ENCODE results near the gene ZNRF1.
"Not testable (repeated sequence)": the region's sequence is repeated elsewhere in the genome, so short reads cannot be mapped to it uniquely, and the experiment has no call there.

Gene ZNRF1

GRCh38 chr16:75079346-75079926 lies 80.6 kb downstream of the ZNRF1 start:
- no peak for DNase-seq (ENCODE audit: low spot score)

- no peak for DNase-seq (ENCODE audit: low spot score)
Observed at GRCh38 chr16:75080205-75081029, 81.6 kb downstream of the ZNRF1 start.

GRCh38 chr16:75081179-75081859 lies 82.5 kb downstream of the ZNRF1 start:
- DNase-seq (ENCODE audit: low spot score): no peak

- no peak for DNase-seq (ENCODE audit: low spot score)
Observed at GRCh38 chr16:75083813-75084212, 85.0 kb downstream of the ZNRF1 start.

- no peak for DNase-seq (ENCODE audit: low spot score)
Observed at GRCh38 chr16:75085556-75085955, 86.7 kb downstream of the ZNRF1 start.

- DNase-seq (ENCODE audit: low spot score): no peak
Observed at GRCh38 chr16:75086281-75086680, 87.5 kb downstream of the ZNRF1 start.

- DNase-seq (ENCODE audit: low spot score): no peak
Observed at GRCh38 chr16:75086688-75087374, 88.0 kb downstream of the ZNRF1 start.

- DNase-seq (ENCODE audit: low spot score): peak; percentile 78
Observed at GRCh38 chr16:75087375-75087979, 88.7 kb downstream of the ZNRF1 start.

GRCh38 chr16:75088216-75088615 lies 89.4 kb downstream of the ZNRF1 start:
- DNase-seq (ENCODE audit: low spot score): no peak

- no peak for DNase-seq (ENCODE audit: low spot score)
Observed at GRCh38 chr16:75088934-75089333, 90.1 kb downstream of the ZNRF1 start.

GRCh38 chr16:75089486-75090202 lies 90.8 kb downstream of the ZNRF1 start:
- no peak for DNase-seq (ENCODE audit: low spot score)

GRCh38 chr16:75090899-75091298 lies 92.1 kb downstream of the ZNRF1 start:
- DNase-seq (ENCODE audit: low spot score): not testable (repeated sequence)

- not testable (repeated sequence) for DNase-seq (ENCODE audit: low spot score)
Observed at GRCh38 chr16:75091619-75092018, 92.8 kb downstream of the ZNRF1 start.

- DNase-seq (ENCODE audit: low spot score): no peak
Observed at GRCh38 chr16:75092777-75093176, 94.0 kb downstream of the ZNRF1 start.

GRCh38 chr16:75093598-75094540 lies 95.0 kb downstream of the ZNRF1 start:
- DNase-seq (ENCODE audit: low spot score): no peak

GRCh38 chr16:75095204-75095621 lies 96.4 kb downstream of the ZNRF1 start:
- DNase-seq (ENCODE audit: low spot score): no peak

- DNase-seq (ENCODE audit: low spot score): no peak
Observed at GRCh38 chr16:75096656-75097055, 97.8 kb downstream of the ZNRF1 start.

- no peak for DNase-seq (ENCODE audit: low spot score)
Observed at GRCh38 chr16:75097191-75097761, 98.5 kb downstream of the ZNRF1 start.

GRCh38 chr16:75097941-75098901 lies 99.4 kb downstream of the ZNRF1 start:
- DNase-seq (ENCODE audit: low spot score): no peak

Data from hematopoietic multipotent progenitor cell treated with erythropoietin and hydrocortisone succinate and interleukin-3 and kit ligand, for 15 days (in vitro differentiated cells).